Activated T-cell treated with anti-CD3 and anti-CD28 coated beads for 1 hour (primary cell): Measurements from ENCODE around the gene MCHR2.
"Not testable (repeated sequence)": the region's sequence is repeated elsewhere in the genome, so short reads cannot be mapped to it uniquely, and the experiment has no call there.

Experiments used
- DNase-seq: peaks from one replicate; pipeline ENCODE4 v3.0.0-alpha.2; 2020; ENCODE audit warnings: low read depth

The MCHR2 gene, protein sequence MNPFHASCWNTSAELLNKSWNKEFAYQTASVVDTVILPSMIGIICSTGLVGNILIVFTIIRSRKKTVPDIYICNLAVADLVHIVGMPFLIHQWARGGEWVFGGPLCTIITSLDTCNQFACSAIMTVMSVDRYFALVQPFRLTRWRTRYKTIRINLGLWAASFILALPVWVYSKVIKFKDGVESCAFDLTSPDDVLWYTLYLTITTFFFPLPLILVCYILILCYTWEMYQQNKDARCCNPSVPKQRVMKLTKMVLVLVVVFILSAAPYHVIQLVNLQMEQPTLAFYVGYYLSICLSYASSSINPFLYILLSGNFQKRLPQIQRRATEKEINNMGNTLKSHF

DNA sequence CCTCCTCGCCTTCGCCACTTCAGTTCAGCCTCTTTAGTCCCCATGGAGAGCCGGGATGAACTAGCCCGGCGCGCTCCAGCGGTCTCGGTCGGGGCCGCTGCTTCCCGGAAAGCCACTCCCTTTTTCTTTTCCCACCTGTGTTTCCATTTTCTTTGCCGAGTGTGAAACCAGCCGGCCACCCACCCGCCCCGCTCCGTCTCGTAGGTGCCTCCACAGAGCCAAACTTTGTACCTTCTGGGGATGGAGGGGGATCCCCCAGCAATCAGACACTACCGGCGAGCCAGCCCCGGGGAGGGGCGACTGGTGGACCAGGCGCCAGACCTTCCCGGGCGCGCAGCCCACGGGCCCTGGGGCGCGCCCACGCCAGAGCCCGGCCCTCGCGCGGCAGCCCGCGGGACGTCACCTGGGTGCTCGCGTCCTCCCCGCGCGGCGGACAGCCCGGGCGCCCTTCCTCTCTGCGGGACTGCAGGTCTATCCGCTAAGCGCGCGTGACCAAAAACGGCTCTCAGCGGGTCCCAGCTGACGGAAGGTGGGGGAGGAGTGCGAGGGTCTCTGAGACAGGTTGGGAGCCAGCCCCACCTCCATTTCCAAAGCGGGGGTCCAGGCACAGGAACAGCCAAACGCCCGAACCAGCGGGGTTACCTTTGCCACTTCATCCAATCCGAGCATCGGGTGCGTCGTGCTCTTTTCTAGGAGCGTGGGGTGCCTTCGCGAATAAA lies at the start of gene MCHR2:
MCHR2 (minus strand) TSS at position 691 of the 719 bp plus-strand sequence. CDS start 38,076 bp downstream, outside the sequence.
- no peak for DNase-seq

- DNase-seq = not testable (repeated sequence)
Observed at GRCh38 chr6:100038546-100038945, 44.5 kb upstream of the MCHR2 start.

DNA sequence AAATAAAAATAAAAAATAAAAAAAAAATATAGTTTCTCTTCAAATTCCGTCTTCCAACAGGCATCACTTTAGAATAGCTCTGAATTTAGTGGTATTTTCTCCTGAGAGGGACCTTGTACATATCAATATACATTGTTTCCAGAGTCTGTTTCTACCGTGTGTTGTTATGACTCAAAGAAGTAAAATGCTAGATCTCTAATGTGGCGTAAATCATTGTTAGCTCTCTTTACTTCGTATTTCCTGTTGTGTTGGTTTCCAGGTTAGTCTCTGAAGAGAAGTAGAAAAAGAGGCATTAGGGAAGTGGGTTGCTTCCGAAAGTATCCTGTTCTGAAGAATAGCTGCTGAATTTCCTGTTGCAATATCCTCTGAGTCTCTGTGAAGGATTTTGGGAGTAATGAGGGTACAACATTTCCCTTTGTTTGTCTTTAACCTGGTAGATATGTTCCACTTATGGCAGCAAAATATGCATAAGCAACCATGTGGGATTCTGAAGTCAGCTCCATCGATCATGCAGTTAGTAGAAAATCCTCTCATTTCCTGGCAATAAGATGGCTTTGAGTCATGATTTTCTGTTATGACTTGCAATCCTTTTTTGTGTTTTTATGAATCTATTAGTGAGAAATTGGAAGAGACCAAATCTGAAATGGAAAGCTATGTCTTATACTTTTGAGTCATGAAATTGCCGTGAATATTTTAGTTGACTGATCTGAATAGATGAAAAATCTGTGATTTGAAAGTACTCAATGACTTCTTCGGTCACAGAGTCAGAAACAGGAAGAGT lies 42.0 kb upstream of the MCHR2 start:
- no peak for DNase-seq

DNA sequence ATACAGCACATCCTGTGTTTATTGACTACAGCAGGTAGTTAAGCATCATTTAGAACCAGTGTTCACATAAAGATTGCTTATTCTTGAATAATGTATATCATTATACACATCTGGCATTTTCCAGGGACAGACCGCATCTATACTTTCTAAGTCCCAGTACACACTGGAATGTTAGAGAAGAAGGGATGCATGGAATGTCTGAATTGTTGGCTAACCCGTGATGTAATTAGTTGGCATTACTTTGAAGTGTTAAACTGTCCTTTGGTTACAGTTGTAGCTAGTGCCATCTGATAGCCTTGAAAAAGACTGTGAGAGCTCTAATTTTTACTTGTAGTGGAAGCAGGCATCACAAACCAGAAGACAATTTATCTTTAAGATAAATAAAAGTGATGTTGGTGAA lies 29.8 kb upstream of the MCHR2 start:
- DNase-seq = no peak

DNA sequence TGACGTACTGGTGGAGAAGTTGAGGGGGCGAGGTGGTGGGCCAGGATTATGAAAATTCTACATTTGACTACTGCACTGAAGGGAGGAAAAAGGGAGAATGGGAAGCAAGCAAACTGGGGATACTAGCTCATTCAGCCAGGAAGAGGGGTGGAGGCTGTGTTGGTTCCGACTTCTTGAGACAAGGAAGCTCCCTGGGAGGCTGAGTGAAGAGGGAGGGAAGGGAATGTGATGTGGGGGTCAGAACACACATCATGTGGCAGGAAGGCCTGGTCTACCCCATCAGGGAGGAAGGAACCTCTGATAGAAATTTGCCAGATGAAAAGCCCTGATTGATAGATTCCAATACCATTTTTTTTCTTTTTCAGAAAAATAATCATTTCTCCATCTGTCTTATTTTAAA lies 28.8 kb upstream of the MCHR2 start:
- DNase-seq = no peak

DNA sequence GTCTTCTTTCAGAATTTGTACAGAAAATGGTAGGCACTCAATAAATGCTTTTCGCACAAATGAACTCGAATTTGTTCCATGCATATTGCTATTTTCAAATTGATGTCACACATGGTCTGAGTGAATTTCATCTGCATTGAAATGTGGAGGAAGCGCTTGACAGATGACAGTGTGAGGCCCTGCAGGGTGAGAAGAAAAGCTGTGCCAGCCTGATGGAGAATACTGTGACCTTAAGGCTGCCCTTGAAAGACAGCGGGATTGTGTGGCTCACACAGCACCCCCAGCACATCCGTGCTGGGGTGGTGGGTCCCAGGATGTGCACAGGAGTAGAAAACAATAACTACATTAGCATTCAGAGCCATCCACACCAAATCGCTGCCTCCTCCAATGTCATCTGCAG lies 14.8 kb upstream of the MCHR2 start:
- DNase-seq = no peak

GRCh38 chr6:100001915-100002388 lies 7.9 kb upstream of the MCHR2 start:
- peak; percentile 11 for DNase-seq

- no peak for DNase-seq
Observed at GRCh38 chr6:99997141-99997540, 3.1 kb upstream of the MCHR2 start.

DNA sequence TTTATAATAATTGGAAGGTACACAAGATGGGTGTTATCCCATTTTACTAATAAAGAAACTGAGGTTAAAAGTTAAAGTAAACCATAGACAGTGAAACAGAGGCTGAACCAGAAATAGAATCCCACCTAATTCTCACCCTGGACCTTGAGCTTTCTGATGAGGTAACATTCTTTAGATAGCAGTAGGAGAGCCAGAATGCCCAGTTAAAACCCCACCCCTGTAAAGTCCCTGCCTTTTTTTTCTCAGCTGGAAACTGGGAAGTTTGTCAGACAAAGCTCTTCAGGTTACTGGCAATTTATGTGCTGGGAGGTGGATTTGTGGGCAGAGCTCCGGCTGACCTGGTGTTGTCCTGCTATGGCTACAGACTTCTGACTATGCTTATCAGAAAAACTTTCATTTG lies 1.9 kb upstream of the MCHR2 start:
- no peak for DNase-seq

DNA sequence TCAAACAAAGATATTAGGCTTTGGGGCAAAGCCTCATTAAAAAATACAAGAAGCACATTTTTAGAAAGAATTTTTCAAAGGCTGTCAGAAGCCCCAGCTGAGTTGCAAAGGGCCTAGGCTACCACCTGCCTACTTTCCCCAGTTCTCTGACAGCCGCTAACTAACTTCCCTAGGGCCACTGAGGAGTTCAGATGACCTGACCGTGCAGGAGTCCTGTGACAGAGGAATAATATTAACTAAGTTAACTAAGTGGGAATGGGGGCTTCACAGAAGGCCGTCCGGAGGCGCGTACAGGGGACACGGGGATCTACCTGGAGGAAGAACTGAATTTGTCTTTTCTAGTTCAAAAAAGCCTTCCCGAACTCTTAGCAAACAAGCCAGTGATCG lies 884 bp downstream of the MCHR2 start:
- no peak for DNase-seq

DNA sequence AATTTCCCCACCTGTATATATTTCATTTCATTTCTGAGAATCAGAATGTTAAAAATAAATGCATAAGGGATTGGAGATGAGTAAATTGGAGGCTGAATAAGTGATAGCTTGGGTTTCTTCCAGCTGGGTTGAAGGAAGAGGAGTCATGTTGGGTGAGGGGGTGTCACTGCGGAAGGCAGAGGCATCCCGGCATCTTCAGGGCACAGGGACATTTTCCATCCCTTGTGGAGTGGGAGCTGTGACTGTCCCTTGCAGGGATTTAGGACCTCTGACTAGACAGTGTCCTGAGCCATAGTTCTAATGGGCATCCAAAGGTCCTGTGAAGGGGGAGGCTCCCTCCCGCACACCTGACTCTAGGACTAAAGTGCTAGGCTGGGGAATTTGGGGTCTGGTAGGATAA lies 2.1 kb downstream of the MCHR2 start:
- no peak for DNase-seq

DNA sequence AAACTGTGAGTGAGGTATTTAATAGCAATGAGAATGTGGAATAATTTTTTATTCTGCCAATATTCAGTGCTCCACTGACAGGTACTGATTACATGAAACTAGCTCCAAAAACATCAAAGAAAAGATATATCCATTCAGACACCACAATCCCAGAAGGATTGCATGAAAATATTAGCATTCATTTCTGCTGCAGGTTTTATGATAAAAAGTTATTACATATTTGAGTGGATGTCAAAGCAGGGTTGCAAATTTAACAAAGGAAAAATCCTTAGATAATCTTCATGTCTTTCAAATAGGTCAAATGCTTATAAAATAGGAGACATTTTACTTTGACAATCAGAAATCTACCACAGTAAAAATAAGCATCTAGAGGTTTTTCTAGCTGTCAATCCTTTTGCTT lies 13.3 kb downstream of the MCHR2 start:
- no peak for DNase-seq

- DNase-seq = no peak
Observed at GRCh38 chr6:99979953-99980352, 14.1 kb downstream of the MCHR2 start.

GRCh38 chr6:99967052-99967451 lies 27.0 kb downstream of the MCHR2 start:
- DNase-seq = no peak

DNA sequence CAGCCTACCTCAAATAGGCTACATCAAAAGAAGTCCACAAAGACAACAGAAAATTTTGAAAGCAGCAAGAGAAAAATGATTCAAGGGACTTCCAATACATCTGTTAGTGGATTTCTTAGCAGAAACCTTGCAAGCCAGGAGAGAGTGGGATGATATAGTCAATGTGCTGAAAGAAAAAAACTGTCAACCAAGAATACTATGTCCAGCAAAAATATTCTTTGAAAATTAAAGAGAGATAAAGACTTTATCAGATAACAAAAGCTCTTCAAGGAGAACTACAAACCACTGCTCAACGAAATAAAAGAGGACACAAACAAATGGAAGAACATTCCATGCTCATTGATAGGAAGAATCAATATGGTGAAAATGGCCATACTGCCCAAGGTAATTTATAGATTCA lies 34.0 kb downstream of the MCHR2 start:
- no peak for DNase-seq

GRCh38 chr6:99951016-99951805 lies 42.8 kb downstream of the MCHR2 start:
- DNase-seq = no peak

GRCh38 chr6:99946005-99946404 lies 48.0 kb downstream of the MCHR2 start:
- DNase-seq = no peak

DNA sequence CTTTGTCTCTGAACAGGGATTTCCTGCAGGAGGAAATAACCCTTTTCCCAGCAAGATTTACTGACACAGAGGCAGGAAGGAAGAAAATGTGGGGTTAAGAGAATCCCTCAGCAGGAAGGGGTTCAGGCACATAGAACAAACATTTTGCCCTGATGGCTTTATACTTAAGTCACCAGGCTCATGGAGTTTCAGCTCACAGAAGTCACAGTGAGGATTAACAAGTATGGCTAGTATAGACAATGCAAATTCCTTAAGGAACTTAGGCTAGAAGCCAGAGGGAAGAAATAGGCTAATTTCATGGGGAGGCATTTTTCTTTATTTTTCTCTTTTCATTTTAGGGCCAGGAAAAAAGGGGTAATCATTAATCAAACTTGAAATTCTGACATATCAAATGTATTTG lies 50.2 kb downstream of the MCHR2 start:
- no peak for DNase-seq

DNA sequence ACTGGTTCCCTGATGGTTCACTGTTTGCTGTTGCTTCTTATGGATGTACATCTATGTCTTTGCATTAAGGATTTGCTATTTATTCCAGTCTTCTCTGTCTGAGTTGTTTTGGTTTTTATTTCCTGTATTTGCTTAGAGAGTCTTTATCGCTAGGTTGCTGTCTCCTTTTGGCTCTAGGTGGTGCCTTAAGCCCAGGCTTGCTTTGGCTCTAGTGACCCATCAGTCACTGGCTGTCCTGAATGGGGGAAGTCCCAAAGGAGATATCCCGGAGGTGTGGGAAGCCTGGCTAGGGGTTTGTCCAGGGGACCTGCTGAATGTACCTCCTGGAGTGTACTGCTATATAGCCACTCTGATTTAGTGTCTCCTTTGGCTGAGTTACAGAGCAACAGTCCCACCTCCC lies 53.4 kb downstream of the MCHR2 start:
- DNase-seq = no peak

DNA sequence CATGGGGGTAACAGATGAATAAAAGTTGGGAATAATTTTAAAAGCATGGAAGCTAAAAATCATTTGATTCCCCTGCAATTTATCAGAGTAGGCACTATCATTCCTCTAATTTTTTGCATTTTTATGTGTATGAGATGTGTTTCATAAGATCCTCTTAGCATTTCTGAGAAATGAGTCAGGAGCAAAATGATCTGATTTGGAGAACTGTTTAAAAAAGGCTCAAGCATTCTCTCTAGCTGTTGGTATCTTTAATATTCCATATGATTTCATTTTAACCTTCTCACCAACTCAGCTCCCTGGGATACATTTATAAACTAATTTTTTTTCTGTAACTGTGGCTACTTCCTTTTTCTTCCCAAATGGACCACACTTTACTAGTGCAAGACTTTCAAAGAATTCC lies 60.9 kb downstream of the MCHR2 start:
- no peak for DNase-seq

GRCh38 chr6:99912657-99913056 lies 81.4 kb downstream of the MCHR2 start:
- DNase-seq = no peak
